ENCODE data around the gene RASA1. TPM values are rescaled to one million over a fixed set of nuclear protein-coding genes. Genes with fewer than 3 reads are reported as not detected.

The RASA1 gene
- total RNA-seq, 6 experiments from 2014 or later, result 7.1 to 9.9 (median 8.7) TPM

GRCh38 chr5:87408204-87408603, 140.5 kb downstream of the RASA1 start:
- WGBS (ENCODE audit: insufficient coverage, low coverage, low lambda C conversion rate, missing lambda C conversion rate), result 67% methylated on average over 2 of the region's 2 CpGs
- Histone ChIP-seq H3K27me3 (no peaks in the 10 kb centered on the region), H3K4me3 (no peak overlapping the region), H3K36me3 (peaks cover 0 to 64% (median 25%) of the 10 kb centered on the region in 4 donors), H3K27ac (no peak overlapping the region), H3K4me1 (peaks cover 0 to 12% (median 5%) of the 10 kb centered on the region in 4 donors), H3K9me3 (no peaks in the 10 kb centered on the region)
- no peak for DNase-seq
- ATAC-seq, result no peak
- TF ChIP-seq POLR2A (IDR thresholded peaks at IDR 0.05), result no peak
- TF ChIP-seq, protein P1, sequence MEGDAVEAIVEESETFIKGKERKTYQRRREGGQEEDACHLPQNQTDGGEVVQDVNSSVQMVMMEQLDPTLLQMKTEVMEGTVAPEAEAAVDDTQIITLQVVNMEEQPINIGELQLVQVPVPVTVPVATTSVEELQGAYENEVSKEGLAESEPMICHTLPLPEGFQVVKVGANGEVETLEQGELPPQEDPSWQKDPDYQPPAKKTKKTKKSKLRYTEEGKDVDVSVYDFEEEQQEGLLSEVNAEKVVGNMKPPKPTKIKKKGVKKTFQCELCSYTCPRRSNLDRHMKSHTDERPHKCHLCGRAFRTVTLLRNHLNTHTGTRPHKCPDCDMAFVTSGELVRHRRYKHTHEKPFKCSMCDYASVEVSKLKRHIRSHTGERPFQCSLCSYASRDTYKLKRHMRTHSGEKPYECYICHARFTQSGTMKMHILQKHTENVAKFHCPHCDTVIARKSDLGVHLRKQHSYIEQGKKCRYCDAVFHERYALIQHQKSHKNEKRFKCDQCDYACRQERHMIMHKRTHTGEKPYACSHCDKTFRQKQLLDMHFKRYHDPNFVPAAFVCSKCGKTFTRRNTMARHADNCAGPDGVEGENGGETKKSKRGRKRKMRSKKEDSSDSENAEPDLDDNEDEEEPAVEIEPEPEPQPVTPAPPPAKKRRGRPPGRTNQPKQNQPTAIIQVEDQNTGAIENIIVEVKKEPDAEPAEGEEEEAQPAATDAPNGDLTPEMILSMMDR (IDR thresholded peaks at IDR 0.05), result no peak
- intact Hi-C loops (cut with DNase I), result no loop called here

DNA sequence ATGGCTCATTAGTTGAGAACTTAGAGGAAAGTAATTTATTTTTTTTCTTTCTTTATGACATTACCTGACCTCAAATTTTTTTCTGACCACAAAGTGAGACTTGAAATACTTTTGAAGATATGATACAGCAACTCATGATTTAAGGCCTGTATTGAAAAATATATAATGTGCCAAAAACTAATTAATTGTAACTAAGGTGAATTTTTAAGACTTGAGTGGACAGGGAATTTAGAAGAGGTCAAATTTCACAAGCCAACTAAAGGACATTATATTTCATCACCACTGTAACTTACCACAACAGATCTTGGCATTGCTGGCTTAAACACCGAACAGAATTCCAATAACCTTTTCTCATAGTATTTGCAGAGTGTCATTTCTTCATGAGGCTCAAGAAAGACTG, 143.2 kb downstream of the RASA1 start:
- no peak for DNase-seq
- ATAC-seq, result no peak
- TF ChIP-seq POLR2A (IDR thresholded peaks at IDR 0.05), result no peak
- TF ChIP-seq, protein P1 (IDR thresholded peaks at IDR 0.05), result no peak
- Histone ChIP-seq H3K27me3 (no peaks in the 10 kb centered on the region), H3K27ac (peak overlapping the region in 1 of 3 donors; percentile 99), H3K4me1 (peaks cover 0 to 12% (median 5%) of the 10 kb centered on the region in 4 donors), H3K4me3 (no peak overlapping the region), H3K9me3 (no peaks in the 10 kb centered on the region), H3K36me3 (peaks cover 0 to 47% (median 16%) of the 10 kb centered on the region in 4 donors)
- 11% methylated on average over 1 of the region's 1 CpG for WGBS (ENCODE audit: insufficient coverage, low coverage, low lambda C conversion rate, missing lambda C conversion rate)
- intact Hi-C loops (cut with DNase I), result no loop called here

- Histone ChIP-seq H3K36me3 (peaks cover 0 to 41% (median 14%) of the 10 kb centered on the region in 4 donors), H3K27ac (peak overlapping the region; percentile 95 to 99 (median 96)), H3K4me1 (peaks cover 0 to 12% (median 5%) of the 10 kb centered on the region in 4 donors), H3K27me3 (no peaks in the 10 kb centered on the region), H3K9me3 (no peaks in the 10 kb centered on the region), H3K4me3 (peak overlapping the region; percentile 74 to 87 (median 76))
- TF ChIP-seq, protein P1 (IDR thresholded peaks at IDR 0.05), result no peak
- no peak for TF ChIP-seq POLR2A (IDR thresholded peaks at IDR 0.05)
- ATAC-seq, result no peak
- WGBS (ENCODE audit: insufficient coverage, low coverage, low lambda C conversion rate, missing lambda C conversion rate), result 2% methylated on average over 5 of the region's 5 CpGs
- no peak for DNase-seq
- intact Hi-C loops (cut with DNase I), result no loop called here
These were observed 143.9 kb downstream of the RASA1 start for GRCh38 chr5:87411586-87411972.

DNA sequence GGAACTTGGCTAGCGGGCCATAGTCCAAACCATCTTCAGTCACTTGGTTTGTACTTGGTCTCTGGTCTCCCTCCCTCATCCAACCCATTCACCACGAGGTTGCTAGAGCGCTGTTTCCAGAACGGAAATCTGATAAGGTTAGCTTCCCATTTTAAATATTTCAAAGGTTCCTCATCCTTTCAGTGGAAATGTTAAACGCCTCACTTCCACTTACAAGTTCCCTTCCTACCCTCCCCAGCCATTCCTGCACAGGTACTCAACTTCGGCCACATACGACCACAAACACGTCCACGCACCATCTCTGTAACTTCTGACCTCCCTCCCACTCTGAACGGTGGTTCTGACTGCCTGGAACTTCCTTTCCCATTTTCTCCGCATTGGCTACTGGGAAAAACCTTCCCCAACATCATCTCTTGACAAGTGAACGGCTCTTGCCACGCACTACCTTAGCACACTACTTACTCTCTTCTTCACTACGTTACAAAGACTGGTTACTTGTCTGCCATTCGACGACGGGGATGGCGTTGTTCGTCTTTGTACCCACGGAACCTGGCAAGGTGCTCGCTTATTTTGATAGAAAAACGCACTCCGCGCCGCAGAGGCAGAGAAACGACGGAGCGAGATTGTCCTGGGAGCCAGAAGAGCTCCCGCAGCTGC, 144.4 kb downstream of the RASA1 start:
- Histone ChIP-seq H3K27me3 (no peaks in the 10 kb centered on the region), H3K27ac (peak overlapping the region; percentile 95 to 99 (median 96)), H3K36me3 (peaks cover 0 to 36% (median 12%) of the 10 kb centered on the region in 4 donors), H3K4me3 (peak overlapping the region; percentile 74 to 87 (median 76)), H3K9me3 (no peaks in the 10 kb centered on the region), H3K4me1 (peaks cover 0 to 12% (median 5%) of the 10 kb centered on the region in 4 donors)
- intact Hi-C loops (cut with DNase I), result no loop called here
- ATAC-seq (peak; percentile 35 to 42 (median 41)), DNase-seq (peak in 1 of 3 donors; percentile 48)
- TF ChIP-seq, protein P1 (IDR thresholded peaks at IDR 0.05), result no peak
- no peak for TF ChIP-seq POLR2A (IDR thresholded peaks at IDR 0.05)
- WGBS (ENCODE audit: insufficient coverage, low coverage, low lambda C conversion rate, missing lambda C conversion rate), result under 1% methylated on average over 29 of the region's 29 CpGs
